Calu3 (cell line): Measurements from ENCODE around the gene SMAD1. TPM values are rescaled to one million over a fixed set of nuclear protein-coding genes. Genes with fewer than 3 reads are reported as not detected.

Experiments used
- BruUV-seq: library from RNA; stranded (reverse); fragments of 400-500 nt; replicated peaks from 2 replicates; lab custom pipeline; 2021; lab: Mats Ljungman, UMichigan
- CTCF ChIA-PET: fragments of 300-600 bp; sonication (Branson Sonifier 250); formaldehyde crosslinking; loops from one replicate; lab custom pipeline; 2022; ENCODE audit warnings: antibody characterized with exemption; lab: Charles Lee
- DNase-seq: peaks from one replicate; pipeline ENCODE4 v3.0.0; 2022
- H3K27ac Mint-ChIP-seq: one replicate; pipeline ENCODE4 v1.8.0; 2022; ENCODE audit warnings: mixed read lengths; ENCODE audit not compliant: unreplicated experiment
- H3K27me3 Mint-ChIP-seq: one replicate; pipeline ENCODE4 v1.8.0; 2022; ENCODE audit warnings: mixed read lengths; ENCODE audit not compliant: unreplicated experiment
- H3K36me3 Mint-ChIP-seq: one replicate; pipeline ENCODE4 v1.8.0; 2022; ENCODE audit warnings: mild to moderate bottlenecking, moderate library complexity, mixed read lengths; ENCODE audit not compliant: insufficient read depth, unreplicated experiment
- H3K4me1 Mint-ChIP-seq: one replicate; pipeline ENCODE4 v1.8.0; 2022; ENCODE audit warnings: mild to moderate bottlenecking, low read depth, mixed read lengths; ENCODE audit not compliant: unreplicated experiment
- H3K4me3 Mint-ChIP-seq: one replicate; pipeline ENCODE4 v1.8.0; 2022; ENCODE audit warnings: mild to moderate bottlenecking, low read depth, moderate library complexity, mixed read lengths; ENCODE audit not compliant: unreplicated experiment
- H3K9me3 Mint-ChIP-seq: one replicate; pipeline ENCODE4 v1.8.0; 2022; ENCODE audit warnings: low read depth, mixed read lengths; ENCODE audit not compliant: unreplicated experiment
- intact Hi-C: fragments of 100-400 bp; cut with micrococcal nuclease; formaldehyde crosslinking; loops from one replicate; pipeline ENCODE4 v1.10.0; 2022; ENCODE audit not compliant: unreplicated experiment
- total RNA-seq: library from RNA; stranded (reverse); gene quantifications from 2 replicates; pipeline ENCODE4 v1.2.3, GENCODE V29; 2022
- TF ChIP-seq, protein P1 (sequence below): fragments of 200-600 bp; IDR thresholded peaks from one replicate; pipeline ENCODE4 v1.8.0; 2022; ENCODE audit warnings: antibody characterized with exemption; ENCODE audit not compliant: unreplicated experiment

The SMAD1 gene
- total RNA-seq, 1 experiment from 2014 or later, result 15.3 TPM

- H3K36me3 Mint-ChIP-seq, result no peaks in the 10 kb centered on the region
- no peak overlapping the region for H3K27ac Mint-ChIP-seq
- no peak overlapping the region for H3K4me3 Mint-ChIP-seq
- TF ChIP-seq, protein P1, sequence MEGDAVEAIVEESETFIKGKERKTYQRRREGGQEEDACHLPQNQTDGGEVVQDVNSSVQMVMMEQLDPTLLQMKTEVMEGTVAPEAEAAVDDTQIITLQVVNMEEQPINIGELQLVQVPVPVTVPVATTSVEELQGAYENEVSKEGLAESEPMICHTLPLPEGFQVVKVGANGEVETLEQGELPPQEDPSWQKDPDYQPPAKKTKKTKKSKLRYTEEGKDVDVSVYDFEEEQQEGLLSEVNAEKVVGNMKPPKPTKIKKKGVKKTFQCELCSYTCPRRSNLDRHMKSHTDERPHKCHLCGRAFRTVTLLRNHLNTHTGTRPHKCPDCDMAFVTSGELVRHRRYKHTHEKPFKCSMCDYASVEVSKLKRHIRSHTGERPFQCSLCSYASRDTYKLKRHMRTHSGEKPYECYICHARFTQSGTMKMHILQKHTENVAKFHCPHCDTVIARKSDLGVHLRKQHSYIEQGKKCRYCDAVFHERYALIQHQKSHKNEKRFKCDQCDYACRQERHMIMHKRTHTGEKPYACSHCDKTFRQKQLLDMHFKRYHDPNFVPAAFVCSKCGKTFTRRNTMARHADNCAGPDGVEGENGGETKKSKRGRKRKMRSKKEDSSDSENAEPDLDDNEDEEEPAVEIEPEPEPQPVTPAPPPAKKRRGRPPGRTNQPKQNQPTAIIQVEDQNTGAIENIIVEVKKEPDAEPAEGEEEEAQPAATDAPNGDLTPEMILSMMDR, result no peak
- no peaks in the 10 kb centered on the region for H3K27me3 Mint-ChIP-seq
- no peak for DNase-seq
- no peaks in the 10 kb centered on the region for H3K4me1 Mint-ChIP-seq
- CTCF ChIA-PET, result no interaction called here
- H3K9me3 Mint-ChIP-seq, result no peaks in the 10 kb centered on the region
- BruUV-seq, result no TSS peak
- intact Hi-C loops, result loop anchor here (10.0 kb wide), 1 partner anchor 247 kb away; no protein-coding TSS in a partner anchor
These were observed 6.0 kb downstream of the SMAD1 start for GRCh38 chr4:145487631-145488030.

DNA sequence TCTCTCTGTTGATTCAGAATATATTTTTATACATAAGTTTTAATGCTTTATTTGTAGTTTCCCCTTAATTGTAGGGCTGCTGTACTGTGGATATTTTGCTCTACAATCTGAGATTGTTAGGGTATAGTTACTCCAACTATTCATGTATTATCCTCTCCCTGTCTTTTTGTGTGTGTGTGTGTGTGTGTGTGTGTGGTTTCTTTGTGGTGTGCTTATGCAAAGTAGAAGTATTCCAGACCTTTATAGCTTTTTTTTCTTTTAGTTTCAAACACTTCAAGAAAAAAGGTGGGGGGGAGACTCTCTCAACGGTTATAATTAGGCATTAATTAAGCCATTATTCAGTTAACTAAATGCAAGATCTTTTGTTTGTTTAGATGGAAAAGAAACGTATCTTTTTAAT lies 6.7 kb downstream of the SMAD1 start:
- no peak overlapping the region for H3K4me3 Mint-ChIP-seq
- CTCF ChIA-PET, result no interaction called here
- H3K9me3 Mint-ChIP-seq, result no peaks in the 10 kb centered on the region
- no peaks in the 10 kb centered on the region for H3K4me1 Mint-ChIP-seq
- intact Hi-C loops, result loop anchor here (10.0 kb wide), 1 partner anchor 246 kb away; no protein-coding TSS in a partner anchor
- no peaks in the 10 kb centered on the region for H3K27me3 Mint-ChIP-seq
- TF ChIP-seq, protein P1, result no peak
- no TSS peak for BruUV-seq
- H3K27ac Mint-ChIP-seq, result no peak overlapping the region
- no peak for DNase-seq
- H3K36me3 Mint-ChIP-seq, result no peaks in the 10 kb centered on the region

DNA sequence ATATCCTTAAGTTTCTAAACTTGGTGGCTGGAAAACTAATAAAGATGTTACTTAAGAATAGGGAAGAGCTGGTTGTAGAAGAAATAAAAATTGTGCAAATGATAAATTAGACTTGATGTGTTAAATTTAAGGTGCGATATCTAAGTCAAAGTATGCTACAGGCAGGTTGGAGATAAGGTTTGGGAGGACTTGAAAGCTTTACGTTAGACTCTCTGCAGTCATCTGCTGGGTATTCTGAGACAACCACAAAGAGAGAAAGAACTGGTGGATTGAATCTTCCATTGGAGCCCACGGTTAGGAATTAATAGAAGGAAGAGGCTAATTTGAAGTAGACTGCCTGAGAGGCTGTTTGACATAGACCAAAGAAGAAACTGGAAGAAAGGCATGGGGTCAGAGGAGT lies 7.9 kb downstream of the SMAD1 start:
- TF ChIP-seq, protein P1, result no peak
- Mint-ChIP-seq H3K27ac (no peak overlapping the region), H3K27me3 (no peaks in the 10 kb centered on the region), H3K9me3 (no peaks in the 10 kb centered on the region), H3K4me3 (no peak overlapping the region), H3K4me1 (no peaks in the 10 kb centered on the region), H3K36me3 (no peaks in the 10 kb centered on the region)
- BruUV-seq, result no TSS peak
- no peak for DNase-seq
- CTCF ChIA-PET, result no interaction called here
- intact Hi-C loops, result loop anchor here (10.0 kb wide), 1 partner anchor 245 kb away; no protein-coding TSS in a partner anchor

DNA sequence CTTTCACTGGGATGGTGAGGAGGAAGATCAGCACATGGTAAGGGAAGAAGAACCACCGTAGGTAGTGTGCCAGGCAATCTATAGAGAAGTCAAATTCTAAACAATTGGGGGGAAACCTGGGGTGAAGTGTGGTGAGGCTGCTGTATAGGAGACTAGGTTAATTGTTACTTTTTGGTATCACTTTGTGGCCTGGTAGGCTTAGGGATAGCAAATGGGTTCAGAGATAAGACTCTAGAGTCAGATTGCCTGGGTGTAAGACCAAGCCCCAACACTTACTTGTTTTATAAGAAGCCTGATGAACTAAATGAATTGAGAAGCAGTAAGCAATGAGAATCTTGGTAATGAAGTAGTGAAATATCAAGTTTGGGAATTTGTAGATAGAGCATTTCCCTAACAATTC lies 8.7 kb downstream of the SMAD1 start:
- TF ChIP-seq, protein P1, result no peak
- no peak for DNase-seq
- Mint-ChIP-seq H3K27ac (no peak overlapping the region), H3K4me1 (no peaks in the 10 kb centered on the region), H3K36me3 (no peaks in the 10 kb centered on the region), H3K27me3 (no peaks in the 10 kb centered on the region), H3K4me3 (no peak overlapping the region), H3K9me3 (no peaks in the 10 kb centered on the region)
- intact Hi-C loops, result no loop called here
- no TSS peak for BruUV-seq
- CTCF ChIA-PET, result no interaction called here
